SU-DHL-6 (cell line): Measurements from ENCODE around the gene RAP1GAP.

Source experiments
- H2AFZ ChIP-seq: fragments of 200-600 bp; sonication (generic); 2 replicates; pipeline ENCODE4 v1.6.1; 2014; ENCODE audit warnings: low read depth, mild to moderate bottlenecking, moderate library complexity, mixed read lengths, antibody characterized with exemption, low read length; ENCODE audit not compliant: severe bottlenecking
- H3F3A ChIP-seq: fragments of 200-600 bp; shearing (Covaris generic); 2 replicates; pipeline ENCODE4 v1.6.0; 2016; ENCODE audit warnings: antibody characterized with exemption, mild to moderate bottlenecking; ENCODE audit not compliant: insufficient read depth
- H3K27ac ChIP-seq: fragments of 200-600 bp; sonication (generic); 2 replicates; pipeline ENCODE4 v1.5.1; 2016; ENCODE audit warnings: low read depth, mild to moderate bottlenecking, low read length, moderate library complexity, mixed read lengths
- H3K27me3 ChIP-seq: fragments of 200-600 bp; sonication (generic), shearing (Covaris generic); 2 replicates; pipeline ENCODE4 v1.6.0; 2014; ENCODE audit warnings: mild to moderate bottlenecking, low read length
- H3K36me3 ChIP-seq: fragments of 200-600 bp; sonication (generic); 2 replicates; pipeline ENCODE4 v1.6.1; 2014; ENCODE audit warnings: mild to moderate bottlenecking, low read length, mixed read lengths
- H3K4me2 ChIP-seq: fragments of 300-600, 200-600 bp; shearing (Covaris generic), sonication (generic); 2 replicates; pipeline ENCODE4 v1.6.0; 2014; ENCODE audit warnings: low read length, low read depth, mild to moderate bottlenecking; ENCODE audit not compliant: poor library complexity, severe bottlenecking
- H3K4me3 ChIP-seq: fragments of 200-600 bp; sonication (generic); 2 replicates; pipeline ENCODE4 v1.5.1; 2014; ENCODE audit warnings: antibody characterized with exemption, low read length, mild to moderate bottlenecking, mixed read lengths; ENCODE audit not compliant: insufficient read depth, poor library complexity, severe bottlenecking
- H3K79me2 ChIP-seq: fragments of 200-600 bp; sonication (generic); 2 replicates; pipeline ENCODE4 v1.6.1; 2014; ENCODE audit warnings: mild to moderate bottlenecking, low read length, moderate library complexity; ENCODE audit not compliant: insufficient read depth
- H3K9ac ChIP-seq: fragments of 200-600 bp; sonication (generic); 2 replicates; pipeline ENCODE4 v1.7.0; 2014; ENCODE audit warnings: mild to moderate bottlenecking, low read length
- H3K9me2 ChIP-seq: fragments of 200-600 bp; sonication (generic); replicated peaks from 2 replicates; pipeline ENCODE4 v1.6.1; 2014; ENCODE audit warnings: low read length; ENCODE audit not compliant: insufficient read depth
- H3K9me3 ChIP-seq: fragments of 200-600 bp; sonication (generic); 2 replicates; pipeline ENCODE4 v1.6.1; 2014; ENCODE audit warnings: low read length, mixed read lengths; ENCODE audit not compliant: insufficient read depth
- H4K20me1 ChIP-seq: fragments of 200-600 bp; sonication (generic); 2 replicates; pipeline ENCODE4 v1.6.1; 2014; ENCODE audit warnings: low read depth, mild to moderate bottlenecking, antibody characterized with exemption, low read length, moderate library complexity, mixed read lengths
- CTCF ChIP-seq: fragments of 200-600 bp; sonication (generic); IDR thresholded peaks from one replicate; pipeline ENCODE4 v1.5.1; 2017; ENCODE audit warnings: antibody characterized with exemption, mild to moderate bottlenecking, low read length, moderate library complexity; ENCODE audit not compliant: insufficient read depth, poor library complexity, severe bottlenecking
- EZH2phosphoT487 ChIP-seq: fragments of 200-600 bp; sonication (generic), shearing (Covaris generic); conservative IDR thresholded peaks from 2 replicates; pipeline ENCODE4 v1.6.1; 2018; ENCODE audit warnings: mild to moderate bottlenecking, antibody characterized with exemption, low read length, moderate library complexity, mixed read lengths

Gene RAP1GAP

DNA sequence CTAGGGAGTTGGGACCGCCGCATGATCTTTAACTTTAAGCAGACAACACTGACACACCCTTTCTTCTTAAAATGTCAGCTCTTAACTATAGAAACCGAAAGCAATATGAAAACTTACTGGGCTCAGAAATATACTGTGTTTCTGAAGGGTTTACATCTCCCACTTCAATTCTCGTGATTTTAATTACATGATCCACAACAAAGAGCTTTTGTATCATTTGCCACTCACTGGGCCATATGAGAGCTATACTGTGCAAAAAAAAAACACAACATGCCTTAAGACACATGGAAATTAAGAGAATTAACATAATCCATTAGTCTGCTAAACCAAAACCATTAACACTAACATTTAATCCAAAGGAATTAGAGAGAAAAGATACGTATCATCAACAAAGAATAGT lies 35.0 kb upstream of the RAP1GAP start:
- Histone ChIP-seq H3K9ac (no peak overlapping the region), H3K4me2 (no peak overlapping the region), H3K9me3 (no peaks in the 10 kb centered on the region), H3F3A (no peaks in the 10 kb centered on the region), H3K9me2 (no peaks in the 10 kb centered on the region), H3K27ac (no peak overlapping the region), H2AFZ (no peak overlapping the region), H3K27me3 (no peaks in the 10 kb centered on the region), H3K4me3 (no peak overlapping the region), H3K36me3 (peaks cover 17% of the 10 kb centered on the region), H3K79me2 (no peaks in the 10 kb centered on the region), H4K20me1 (no peaks in the 10 kb centered on the region)
- no peak for TF ChIP-seq EZH2phosphoT487
- no peak for TF ChIP-seq CTCF

DNA sequence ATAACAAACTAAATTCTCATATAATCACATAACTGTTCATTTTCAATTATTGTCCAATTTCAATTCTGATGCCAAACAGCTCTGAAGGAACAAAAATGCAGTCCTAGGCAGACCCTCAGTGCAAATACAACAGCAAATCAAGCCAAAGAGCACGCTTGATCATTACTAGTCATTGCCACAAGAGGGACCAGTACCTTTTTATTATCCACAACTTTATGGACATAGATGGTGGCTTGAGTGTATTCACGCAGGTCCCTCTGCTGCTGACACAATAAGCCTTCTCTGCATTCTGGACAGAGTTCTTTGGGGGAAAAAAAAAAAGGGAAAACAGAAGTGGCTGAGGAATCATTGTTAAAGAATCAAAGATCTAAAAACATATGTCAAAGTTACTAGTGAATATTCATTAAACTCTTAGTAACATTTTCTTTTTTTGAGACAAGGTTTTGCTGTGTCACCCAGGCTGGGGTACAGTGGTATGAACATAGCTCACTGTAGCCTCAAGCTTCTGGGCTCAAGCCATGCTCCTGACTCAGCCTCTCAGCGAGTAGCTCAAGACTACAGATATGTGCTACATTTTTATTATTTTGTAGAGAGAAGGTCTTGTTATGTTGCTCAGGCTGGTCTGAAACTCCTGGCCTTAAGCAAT lies 34.3 kb upstream of the RAP1GAP start:
- Histone ChIP-seq H3K9me3 (no peaks in the 10 kb centered on the region), H3K9me2 (no peaks in the 10 kb centered on the region), H2AFZ (no peak overlapping the region), H3K4me2 (no peak overlapping the region), H3K79me2 (no peaks in the 10 kb centered on the region), H3F3A (no peaks in the 10 kb centered on the region), H3K27ac (no peak overlapping the region), H4K20me1 (no peaks in the 10 kb centered on the region), H3K9ac (no peak overlapping the region), H3K27me3 (no peaks in the 10 kb centered on the region), H3K4me3 (no peak overlapping the region), H3K36me3 (peaks cover 16% of the 10 kb centered on the region)
- TF ChIP-seq EZH2phosphoT487 = no peak
- peak; percentile 11 for TF ChIP-seq CTCF

GRCh38 chr1:21702780-21703179 lies 33.6 kb upstream of the RAP1GAP start:
- peaks cover 20% of the 10 kb centered on the region for H3K36me3 ChIP-seq

More at GRCh38 chr1:21702780-21703179, 33.6 kb upstream of the RAP1GAP start:
- Histone ChIP-seq H3K4me3 (no peak overlapping the region), H3K9me3 (no peaks in the 10 kb centered on the region), H3K9ac (no peak overlapping the region), H3F3A (no peaks in the 10 kb centered on the region), H3K27me3 (no peaks in the 10 kb centered on the region), H2AFZ (no peak overlapping the region), H3K79me2 (no peaks in the 10 kb centered on the region), H3K27ac (no peak overlapping the region), H3K4me2 (no peak overlapping the region), H3K9me2 (no peaks in the 10 kb centered on the region), H4K20me1 (no peaks in the 10 kb centered on the region)
- TF ChIP-seq EZH2phosphoT487 = no peak
- no peak for TF ChIP-seq CTCF
